ENCODE measurements around the gene FKBP5.

DNA sequence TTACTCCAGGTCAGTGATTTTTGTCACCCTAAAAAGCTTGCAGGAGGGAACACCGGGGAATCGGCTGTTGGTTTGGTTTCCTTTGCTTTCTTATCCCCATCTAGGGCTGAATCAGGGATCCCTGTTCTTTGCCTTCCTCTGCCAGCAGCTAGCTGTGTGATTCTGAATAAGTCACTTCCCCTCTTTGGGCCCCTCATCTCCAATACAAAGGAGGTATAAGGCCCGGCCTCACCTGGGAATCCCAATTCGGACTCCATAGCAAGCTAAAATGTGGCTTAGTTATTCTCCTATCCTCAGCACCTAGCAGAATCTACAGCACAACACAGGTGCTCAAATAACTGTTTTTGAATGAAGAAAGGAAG is 29.6 kb upstream of the FKBP5 start:
- TF ChIP-seq POLR2A (IDR thresholded peaks at IDR 0.05) = no peak
- TF ChIP-seq, protein P1, sequence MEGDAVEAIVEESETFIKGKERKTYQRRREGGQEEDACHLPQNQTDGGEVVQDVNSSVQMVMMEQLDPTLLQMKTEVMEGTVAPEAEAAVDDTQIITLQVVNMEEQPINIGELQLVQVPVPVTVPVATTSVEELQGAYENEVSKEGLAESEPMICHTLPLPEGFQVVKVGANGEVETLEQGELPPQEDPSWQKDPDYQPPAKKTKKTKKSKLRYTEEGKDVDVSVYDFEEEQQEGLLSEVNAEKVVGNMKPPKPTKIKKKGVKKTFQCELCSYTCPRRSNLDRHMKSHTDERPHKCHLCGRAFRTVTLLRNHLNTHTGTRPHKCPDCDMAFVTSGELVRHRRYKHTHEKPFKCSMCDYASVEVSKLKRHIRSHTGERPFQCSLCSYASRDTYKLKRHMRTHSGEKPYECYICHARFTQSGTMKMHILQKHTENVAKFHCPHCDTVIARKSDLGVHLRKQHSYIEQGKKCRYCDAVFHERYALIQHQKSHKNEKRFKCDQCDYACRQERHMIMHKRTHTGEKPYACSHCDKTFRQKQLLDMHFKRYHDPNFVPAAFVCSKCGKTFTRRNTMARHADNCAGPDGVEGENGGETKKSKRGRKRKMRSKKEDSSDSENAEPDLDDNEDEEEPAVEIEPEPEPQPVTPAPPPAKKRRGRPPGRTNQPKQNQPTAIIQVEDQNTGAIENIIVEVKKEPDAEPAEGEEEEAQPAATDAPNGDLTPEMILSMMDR (IDR thresholded peaks at IDR 0.05) = no peak

All from tibial nerve (tissue), 3 donors.